ENCODE data around the gene TMEM163.

DNA sequence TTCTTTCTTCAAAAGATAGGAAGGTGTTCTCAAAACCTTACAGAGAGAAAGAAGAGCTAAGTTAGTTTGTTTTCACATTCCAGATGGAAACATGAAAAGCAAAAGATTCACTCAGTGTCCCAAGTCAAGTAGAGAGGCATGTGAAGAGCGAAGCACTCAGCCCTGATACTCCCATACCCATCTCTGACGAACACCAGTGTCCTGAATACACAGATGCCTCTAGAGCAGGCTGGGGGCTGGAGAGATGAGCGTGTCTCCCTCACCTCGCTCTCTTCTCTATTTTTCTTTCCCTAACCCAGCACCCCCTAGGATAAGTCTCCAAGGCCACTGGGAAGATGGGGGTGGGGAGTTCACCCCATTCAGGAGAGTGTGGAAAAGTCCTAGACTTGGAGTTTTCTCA is 227.8 kb downstream of the TMEM163 start:
- TF ChIP-seq POLR2AphosphoS5 (IDR thresholded peaks at IDR 0.05; ENCODE audit: insufficient read depth, low read depth, low read length): no peak
- TF ChIP-seq FOS (IDR thresholded peaks at IDR 0.05; ENCODE audit: borderline replicate concordance, insufficient read depth, low read length): no peak
- no peak for TF ChIP-seq POLR2A (IDR thresholded peaks at IDR 0.05; ENCODE audit: low read depth, low read length)
- TF ChIP-seq, protein P1, sequence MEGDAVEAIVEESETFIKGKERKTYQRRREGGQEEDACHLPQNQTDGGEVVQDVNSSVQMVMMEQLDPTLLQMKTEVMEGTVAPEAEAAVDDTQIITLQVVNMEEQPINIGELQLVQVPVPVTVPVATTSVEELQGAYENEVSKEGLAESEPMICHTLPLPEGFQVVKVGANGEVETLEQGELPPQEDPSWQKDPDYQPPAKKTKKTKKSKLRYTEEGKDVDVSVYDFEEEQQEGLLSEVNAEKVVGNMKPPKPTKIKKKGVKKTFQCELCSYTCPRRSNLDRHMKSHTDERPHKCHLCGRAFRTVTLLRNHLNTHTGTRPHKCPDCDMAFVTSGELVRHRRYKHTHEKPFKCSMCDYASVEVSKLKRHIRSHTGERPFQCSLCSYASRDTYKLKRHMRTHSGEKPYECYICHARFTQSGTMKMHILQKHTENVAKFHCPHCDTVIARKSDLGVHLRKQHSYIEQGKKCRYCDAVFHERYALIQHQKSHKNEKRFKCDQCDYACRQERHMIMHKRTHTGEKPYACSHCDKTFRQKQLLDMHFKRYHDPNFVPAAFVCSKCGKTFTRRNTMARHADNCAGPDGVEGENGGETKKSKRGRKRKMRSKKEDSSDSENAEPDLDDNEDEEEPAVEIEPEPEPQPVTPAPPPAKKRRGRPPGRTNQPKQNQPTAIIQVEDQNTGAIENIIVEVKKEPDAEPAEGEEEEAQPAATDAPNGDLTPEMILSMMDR (IDR thresholded peaks at IDR 0.05; ENCODE audit: extremely low read depth in 1 of 2, insufficient read depth in 1 of 2, low read depth in 1 of 2, low read length in 2 of 2): no peak
- TF ChIP-seq MYC (IDR thresholded peaks at IDR 0.05; ENCODE audit: low read depth, low read length): no peak
- TF ChIP-seq EZH2 (IDR thresholded peaks at IDR 0.05; ENCODE audit: borderline replicate concordance, low read depth, low read length, severe bottlenecking): no peak
- TF ChIP-seq, protein P2, sequence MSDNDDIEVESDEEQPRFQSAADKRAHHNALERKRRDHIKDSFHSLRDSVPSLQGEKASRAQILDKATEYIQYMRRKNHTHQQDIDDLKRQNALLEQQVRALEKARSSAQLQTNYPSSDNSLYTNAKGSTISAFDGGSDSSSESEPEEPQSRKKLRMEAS (IDR thresholded peaks at IDR 0.05; ENCODE audit: insufficient read depth, insufficient read length): no peak
